Nephron progenitor cell (in vitro differentiated cells): Measurements from ENCODE around the gene ANKRD30B.
"Not testable (repeated sequence)": the region's sequence is repeated elsewhere in the genome, so short reads cannot be mapped to it uniquely, and the experiment has no call there.

ENCODE experiments used
- DNase-seq: peaks from one replicate; pipeline ENCODE4 v3.0.0; 2021
- H3K27ac Mint-ChIP-seq: 2 replicates; pipeline ENCODE4 v1.8.0; 2021; ENCODE audit warnings: mild to moderate bottlenecking, moderate library complexity, mixed read lengths
- H3K27me3 Mint-ChIP-seq: 2 replicates; pipeline ENCODE4 v1.8.0; 2021; ENCODE audit warnings: mild to moderate bottlenecking, low read depth, mixed read lengths; ENCODE audit not compliant: poor library complexity
- H3K36me3 Mint-ChIP-seq: 2 replicates; pipeline ENCODE4 v1.8.0; 2021; ENCODE audit warnings: low read depth, mixed read lengths
- H3K4me1 Mint-ChIP-seq: 2 replicates; pipeline ENCODE4 v1.8.0; 2021; ENCODE audit warnings: mixed read lengths
- H3K4me3 Mint-ChIP-seq: 2 replicates; pipeline ENCODE4 v1.8.0; 2021; ENCODE audit warnings: mild to moderate bottlenecking, moderate library complexity, mixed read lengths
- H3K9me3 Mint-ChIP-seq: 2 replicates; pipeline ENCODE4 v1.8.0; 2021; ENCODE audit warnings: mild to moderate bottlenecking, moderate library complexity, mixed read lengths
- CTCF ChIP-seq: fragments of 200-600 bp; sonication (generic); IDR thresholded peaks from 2 replicates; pipeline ENCODE4 v1.5.0; 2021; ENCODE audit warnings: antibody characterized with exemption

Gene ANKRD30B

GRCh38 chr18:14767474-14767873 is 19.5 kb downstream of the ANKRD30B start:
- no peak for DNase-seq

GRCh38 chr18:14768241-14768640 is 20.3 kb downstream of the ANKRD30B start:
- no peaks in the 10 kb centered on the region for H3K36me3 Mint-ChIP-seq
- H3K4me1 Mint-ChIP-seq, result no peaks in the 10 kb centered on the region
- H3K9me3 Mint-ChIP-seq, result peaks cover 72% of the 10 kb centered on the region

More at GRCh38 chr18:14767474-14767873, 19.5 kb downstream of the ANKRD30B start:
- Mint-ChIP-seq H3K27me3 (peaks cover 2% of the 10 kb centered on the region), H3K27ac (no peak overlapping the region), H3K9me3 (peaks cover 75% of the 10 kb centered on the region), H3K4me3 (no peak overlapping the region), H3K4me1 (no peaks in the 10 kb centered on the region), H3K36me3 (no peaks in the 10 kb centered on the region)
- TF ChIP-seq CTCF, result no peak

GRCh38 chr18:14769381-14769780 is 21.4 kb downstream of the ANKRD30B start:
- no peaks in the 10 kb centered on the region for H3K36me3 Mint-ChIP-seq
- H3K27me3 Mint-ChIP-seq, result peaks cover 2% of the 10 kb centered on the region
- DNase-seq, result no peak
- TF ChIP-seq CTCF, result no peak
- H3K4me1 Mint-ChIP-seq, result no peaks in the 10 kb centered on the region
- H3K4me3 Mint-ChIP-seq, result no peak overlapping the region
- H3K9me3 Mint-ChIP-seq, result peaks cover 71% of the 10 kb centered on the region
- H3K27ac Mint-ChIP-seq, result no peak overlapping the region

More at GRCh38 chr18:14768241-14768640, 20.3 kb downstream of the ANKRD30B start:
- Mint-ChIP-seq H3K4me3 (no peak overlapping the region), H3K27me3 (peaks cover 2% of the 10 kb centered on the region), H3K27ac (no peak overlapping the region)
- no peak for DNase-seq
- TF ChIP-seq CTCF, result no peak

GRCh38 chr18:14776801-14777200 is 28.8 kb downstream of the ANKRD30B start:
- no peak for TF ChIP-seq CTCF
- Mint-ChIP-seq H3K36me3 (no peaks in the 10 kb centered on the region), H3K4me3 (no peak overlapping the region), H3K27ac (no peak overlapping the region), H3K4me1 (no peaks in the 10 kb centered on the region), H3K27me3 (peaks cover 2% of the 10 kb centered on the region), H3K9me3 (peaks cover 58% of the 10 kb centered on the region)
- no peak for DNase-seq

GRCh38 chr18:14781671-14782070 is 33.7 kb downstream of the ANKRD30B start:
- Mint-ChIP-seq H3K27ac (no peak overlapping the region), H3K27me3 (no peaks in the 10 kb centered on the region), H3K4me3 (no peak overlapping the region), H3K4me1 (no peaks in the 10 kb centered on the region), H3K9me3 (peaks cover 65% of the 10 kb centered on the region), H3K36me3 (no peaks in the 10 kb centered on the region)
- no peak for DNase-seq
- no peak for TF ChIP-seq CTCF

- H3K36me3 Mint-ChIP-seq, result no peaks in the 10 kb centered on the region
- no peaks in the 10 kb centered on the region for H3K27me3 Mint-ChIP-seq
- no peak overlapping the region for H3K4me3 Mint-ChIP-seq
- H3K4me1 Mint-ChIP-seq, result no peaks in the 10 kb centered on the region
- H3K27ac Mint-ChIP-seq, result no peak overlapping the region
- no peak for DNase-seq
- H3K9me3 Mint-ChIP-seq, result peaks cover 56% of the 10 kb centered on the region
- no peak for TF ChIP-seq CTCF
These were observed 36.2 kb downstream of the ANKRD30B start for GRCh38 chr18:14784133-14784532.

GRCh38 chr18:14796876-14797275 is 48.9 kb downstream of the ANKRD30B start:
- not testable (repeated sequence) for DNase-seq, H3K27me3 Mint-ChIP-seq, H3K4me3 Mint-ChIP-seq, H3K27ac Mint-ChIP-seq, H3K36me3 Mint-ChIP-seq, H3K4me1 Mint-ChIP-seq
- H3K9me3 Mint-ChIP-seq, result peaks cover 40% of the 10 kb centered on the region

GRCh38 chr18:14797969-14798764 is 50.2 kb downstream of the ANKRD30B start:
- H3K4me1 Mint-ChIP-seq, H3K27ac Mint-ChIP-seq, H3K27me3 Mint-ChIP-seq, H3K4me3 Mint-ChIP-seq, DNase-seq, H3K36me3 Mint-ChIP-seq: not testable (repeated sequence)
- peaks cover 30% of the 10 kb centered on the region for H3K9me3 Mint-ChIP-seq

- DNase-seq, H3K36me3 Mint-ChIP-seq, H3K4me3 Mint-ChIP-seq, H3K4me1 Mint-ChIP-seq, H3K27me3 Mint-ChIP-seq, H3K27ac Mint-ChIP-seq: not testable (repeated sequence)
- H3K9me3 Mint-ChIP-seq, result peaks cover 24% of the 10 kb centered on the region
These were observed 63.1 kb downstream of the ANKRD30B start for GRCh38 chr18:14811081-14811480.
